COLO668 (cell line): ENCODE data around the gene COL16A1.

Source experiments
- DNase-seq: peaks from one replicate; lab custom pipeline; 2025; ENCODE audit not compliant: unreplicated experiment; lab: John Stamatoyannopoulos, UW

Gene COL16A1

GRCh38 chr1:31703431-31704270, at the start of gene COL16A1:
TSS of gene COL16A1 (minus strand) at chr1:31704017. CDS start at chr1:31702193, 1,824 bp downstream.
- peak; percentile 38 for DNase-seq

- no peak for DNase-seq
These were observed 49.2 kb upstream of the COL16A1 start for GRCh38 chr1:31752952-31753475.

- DNase-seq, result no peak
These were observed 48.4 kb upstream of the COL16A1 start for GRCh38 chr1:31752258-31752657.

- DNase-seq, result no peak
These were observed 48.0 kb upstream of the COL16A1 start for GRCh38 chr1:31751822-31752241.

- DNase-seq, result no peak
These were observed 47.2 kb upstream of the COL16A1 start for GRCh38 chr1:31750858-31751510.

- DNase-seq, result no peak
These were observed 46.2 kb upstream of the COL16A1 start for GRCh38 chr1:31749785-31750735.

- DNase-seq, result no peak
These were observed 44.5 kb upstream of the COL16A1 start for GRCh38 chr1:31748365-31748764.

GRCh38 chr1:31747304-31747703, 43.5 kb upstream of the COL16A1 start:
- no peak for DNase-seq

GRCh38 chr1:31746687-31747086, 42.9 kb upstream of the COL16A1 start:
- no peak for DNase-seq

- no peak for DNase-seq
These were observed 42.3 kb upstream of the COL16A1 start for GRCh38 chr1:31745946-31746670.

- peak; percentile 81 for DNase-seq
These were observed 41.5 kb upstream of the COL16A1 start for GRCh38 chr1:31745096-31745945.

- no peak for DNase-seq
These were observed 40.5 kb upstream of the COL16A1 start for GRCh38 chr1:31744165-31744888.

- no peak for DNase-seq
These were observed 38.8 kb upstream of the COL16A1 start for GRCh38 chr1:31742462-31743212.

GRCh38 chr1:31739346-31739745, 35.5 kb upstream of the COL16A1 start:
- no peak for DNase-seq

- DNase-seq, result no peak
These were observed 32.9 kb upstream of the COL16A1 start for GRCh38 chr1:31736675-31737074.

GRCh38 chr1:31735571-31735970, 31.8 kb upstream of the COL16A1 start:
- DNase-seq, result no peak

GRCh38 chr1:31734582-31735107, 30.8 kb upstream of the COL16A1 start:
- no peak for DNase-seq
